HCT116 (cell line): ENCODE results near the gene ACCSL.

Experiments used
- CBX3 ChIP-seq: IDR thresholded peaks from 2 replicates; pipeline ENCODE4 v1.6.1; 2012; ENCODE audit warnings: low read depth
- CTCF ChIP-seq, 3 experiments: fragments of 200-600 bp in 1 of 3; sonication (generic) in 1 of 3; IDR thresholded peaks in 2 of 3; conservative IDR thresholded peaks in 1 of 3; 2 replicates each; pipeline ENCODE4 v1.5.1; 2012 to 2017; ENCODE audit warnings: low read depth in 2 of 3, low read length in 2 of 3, antibody characterized with exemption in 1 of 3, borderline replicate concordance in 1 of 3, control low read depth in 1 of 3, mild to moderate bottlenecking in 1 of 3, mixed read lengths in 1 of 3, mixed run types in 1 of 3, moderate library complexity in 1 of 3; ENCODE audit not compliant: insufficient read depth in 1 of 3
- EGR1 ChIP-seq: IDR thresholded peaks from 2 replicates; pipeline ENCODE4 v1.6.1; 2012; ENCODE audit warnings: low read depth
- EZH2 ChIP-seq: fragments of 200-600 bp; sonication (generic); IDR thresholded peaks from 2 replicates; pipeline ENCODE4 v1.6.1; 2017; ENCODE audit warnings: antibody characterized with exemption, mixed run types
- POLR2A ChIP-seq: IDR thresholded peaks from 2 replicates; pipeline ENCODE4 v1.7.0; 2011; ENCODE audit warnings: borderline replicate concordance; ENCODE audit not compliant: insufficient read depth, insufficient read length; ENCODE audit errors: extremely low read depth
- POLR2AphosphoS5 ChIP-seq: IDR thresholded peaks from 2 replicates; pipeline ENCODE4 v1.6.1; 2011; ENCODE audit warnings: mild to moderate bottlenecking, low read depth, low read length, moderate library complexity
- RAD21 ChIP-seq: IDR thresholded peaks from 2 replicates; pipeline ENCODE4 v1.6.1; 2012; ENCODE audit warnings: low read depth, mild to moderate bottlenecking
- SRF ChIP-seq: IDR thresholded peaks from 2 replicates; pipeline ENCODE4 v1.6.1; 2012; ENCODE audit warnings: low read depth
- TCF7L2 ChIP-seq: IDR thresholded peaks from 2 replicates; pipeline ENCODE4 v1.7.0; 2011; ENCODE audit warnings: borderline replicate concordance, inconsistent platforms; ENCODE audit not compliant: insufficient read depth, insufficient read length; ENCODE audit errors: extremely low read depth
- ZNF274 ChIP-seq: fragments of 200-500 bp; sonication (Bioruptor generic); IDR thresholded peaks from 2 replicates; pipeline ENCODE4 v1.6.1; 2014; ENCODE audit warnings: mild to moderate bottlenecking, low read depth, low read length, inconsistent platforms

- TF ChIP-seq POLR2A = no peak
- no peak for TF ChIP-seq CTCF (IDR thresholded peaks at IDR 0.05 in 2 of 3, conservative IDR thresholded peaks at IDR 0.05 in 1 of 3; ENCODE audit: borderline replicate concordance in 1 of 3, insufficient read depth in 1 of 3, low read depth in 2 of 3, low read length in 2 of 3)
- no peak for TF ChIP-seq ZNF274
- no peak for TF ChIP-seq RAD21
- TF ChIP-seq EGR1 = no peak
- no peak for TF ChIP-seq TCF7L2
- no peak for TF ChIP-seq POLR2AphosphoS5
- no peak for TF ChIP-seq CBX3
- TF ChIP-seq EZH2 = no peak
- TF ChIP-seq SRF = no peak
Measured at GRCh38 chr11:44011797-44012196, 36.0 kb upstream of the ACCSL start.
